Measurements from ENCODE around the gene FGF8.

GRCh38 chr10:101780818-101781654 lies 5.1 kb upstream of the FGF8 start:
- TF ChIP-seq FOXM1 (IDR thresholded peaks at IDR 0.05; ENCODE audit: borderline replicate concordance) = no peak
- TF ChIP-seq ARNT (IDR thresholded peaks at IDR 0.05) = no peak
- TF ChIP-seq FOXK2 (IDR thresholded peaks at IDR 0.05) = no peak
- no peak for TF ChIP-seq FOXA1 (IDR thresholded peaks at IDR 0.05)
- no peak for TF ChIP-seq NFRKB (IDR thresholded peaks at IDR 0.05)
- no peak for TF ChIP-seq SUZ12 (IDR thresholded peaks at IDR 0.05)
- no peak for TF ChIP-seq HDGF (IDR thresholded peaks at IDR 0.05; ENCODE audit: borderline replicate concordance)
- no peak for TF ChIP-seq SP1 (IDR thresholded peaks at IDR 0.05)
- TF ChIP-seq L3MBTL2 (conservative IDR thresholded peaks at IDR 0.05) = no peak
- TF ChIP-seq BHLHE40 (IDR thresholded peaks at IDR 0.05; ENCODE audit: borderline replicate concordance) = no peak
- TF ChIP-seq PKNOX1 (IDR thresholded peaks at IDR 0.05) = no peak
- TF ChIP-seq TARDBP (IDR thresholded peaks at IDR 0.05) = no peak

Measured in HEK293T (cell line).